ENCODE measurements around the gene GLIS1.

DNA sequence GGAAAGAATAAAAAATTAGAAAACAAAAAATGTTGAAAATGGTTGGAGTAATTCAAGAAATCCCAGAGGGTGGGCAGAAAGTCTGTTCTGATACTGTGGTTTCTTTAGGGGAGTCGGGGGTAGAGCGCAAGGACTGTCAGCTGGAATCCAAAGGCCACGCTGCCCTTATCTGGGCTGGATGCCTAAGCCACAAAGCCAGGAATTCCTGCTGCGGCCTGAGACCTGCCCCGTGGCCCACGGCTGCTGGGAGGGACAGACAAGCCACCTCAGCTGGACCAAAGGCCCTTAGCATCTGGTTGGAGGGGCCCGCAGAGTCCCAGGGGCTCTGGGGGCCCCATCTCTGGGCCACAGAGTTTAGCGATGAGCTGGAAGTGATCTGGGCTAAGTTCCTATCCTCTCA lies 219.5 kb downstream of the GLIS1 start:
- TF ChIP-seq, protein P1, sequence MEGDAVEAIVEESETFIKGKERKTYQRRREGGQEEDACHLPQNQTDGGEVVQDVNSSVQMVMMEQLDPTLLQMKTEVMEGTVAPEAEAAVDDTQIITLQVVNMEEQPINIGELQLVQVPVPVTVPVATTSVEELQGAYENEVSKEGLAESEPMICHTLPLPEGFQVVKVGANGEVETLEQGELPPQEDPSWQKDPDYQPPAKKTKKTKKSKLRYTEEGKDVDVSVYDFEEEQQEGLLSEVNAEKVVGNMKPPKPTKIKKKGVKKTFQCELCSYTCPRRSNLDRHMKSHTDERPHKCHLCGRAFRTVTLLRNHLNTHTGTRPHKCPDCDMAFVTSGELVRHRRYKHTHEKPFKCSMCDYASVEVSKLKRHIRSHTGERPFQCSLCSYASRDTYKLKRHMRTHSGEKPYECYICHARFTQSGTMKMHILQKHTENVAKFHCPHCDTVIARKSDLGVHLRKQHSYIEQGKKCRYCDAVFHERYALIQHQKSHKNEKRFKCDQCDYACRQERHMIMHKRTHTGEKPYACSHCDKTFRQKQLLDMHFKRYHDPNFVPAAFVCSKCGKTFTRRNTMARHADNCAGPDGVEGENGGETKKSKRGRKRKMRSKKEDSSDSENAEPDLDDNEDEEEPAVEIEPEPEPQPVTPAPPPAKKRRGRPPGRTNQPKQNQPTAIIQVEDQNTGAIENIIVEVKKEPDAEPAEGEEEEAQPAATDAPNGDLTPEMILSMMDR (IDR thresholded peaks at IDR 0.05; ENCODE audit: poor library complexity) = no peak
- no peak for TF ChIP-seq EZH2 (IDR thresholded peaks at IDR 0.05; ENCODE audit: borderline replicate concordance)
